BJ (cell line): ENCODE results near the gene AVEN. TPM values are rescaled to one million over a fixed set of nuclear protein-coding genes. Genes with fewer than 3 reads are reported as not detected.

Experiments
- CTCF ChIA-PET: fragments of 350-600 bp; formaldehyde crosslinking; extraction: SDS; loops from one replicate; lab custom pipeline; 2021; ENCODE audit warnings: antibody characterized with exemption, inconsistent platforms; lab: Yijun Ruan, JAX
- POLR2A ChIA-PET: fragments of 300-600 bp; sonication (Branson Sonifier 250); formaldehyde crosslinking; extraction: SDS; loops from one replicate; lab custom pipeline; 2021; ENCODE audit warnings: antibody characterized with exemption; lab: Charles Lee
- DNase-seq: peaks from one replicate; pipeline ENCODE4 v3.0.0-alpha.2; 2011; ENCODE audit warnings: low read depth
- H3K27me3 ChIP-seq: 2 replicates; pipeline ENCODE4 v1.6.0; 2011; ENCODE audit warnings: low read length; ENCODE audit not compliant: control insufficient read depth, insufficient read depth
- H3K36me3 ChIP-seq: 2 replicates; pipeline ENCODE4 v1.5.1; 2011; ENCODE audit warnings: low read length; ENCODE audit not compliant: control insufficient read depth, insufficient read depth
- H3K4me3 ChIP-seq: 2 replicates; pipeline ENCODE4 v1.5.1; 2011; ENCODE audit warnings: low read depth, mild to moderate bottlenecking, control low read depth, low read length
- CTCF ChIP-seq: IDR thresholded peaks from 2 replicates; pipeline ENCODE4 v1.5.1; 2011; ENCODE audit warnings: low read depth, mild to moderate bottlenecking, control low read depth, inconsistent platforms, low read length, moderate library complexity; ENCODE audit not compliant: insufficient read depth
- polyA plus RNA-seq: library from polyadenylated mRNA; depleted of rRNA; stranded (reverse); fragments of >200 nt; gene quantifications from 2 replicates; pipeline ENCODE4 v1.2.3, GENCODE V29; 2011

Gene AVEN
- polyA plus RNA-seq, 1 experiment = 17.6 TPM

GRCh38 chr15:34064438-34064837, 25.4 kb upstream of the AVEN start:
- CTCF ChIA-PET = interaction anchor here (0.7 to 7.5 kb wide), 5 partner anchors 12 to 523 kb away, joined by 3 to 61 read pairs (median 6); partner anchors contain the start of genes KATNBL1 and LPCAT4
- DNase-seq = no peak
- Histone ChIP-seq H3K4me3 (no peak overlapping the region), H3K27me3 (no peaks in the 10 kb centered on the region), H3K36me3 (no peaks in the 10 kb centered on the region)
- POLR2A ChIA-PET = no interaction called here
- TF ChIP-seq CTCF = no peak

- Histone ChIP-seq H3K36me3 (no peaks in the 10 kb centered on the region), H3K27me3 (no peaks in the 10 kb centered on the region), H3K4me3 (no peak overlapping the region)
- ChIA-PET CTCF (interaction anchor here (1.2 to 7.5 kb wide), 2 partner anchors 13 to 151 kb away, joined by 4 to 61 read pairs; partner anchors contain the start of gene KATNBL1), POLR2A (no interaction called here)
- TF ChIP-seq CTCF = no peak
- no peak for DNase-seq
Observed at GRCh38 chr15:34059946-34060345, 20.9 kb upstream of the AVEN start.

GRCh38 chr15:34059476-34059875, 20.5 kb upstream of the AVEN start:
- Histone ChIP-seq H3K4me3 (no peak overlapping the region), H3K27me3 (no peaks in the 10 kb centered on the region), H3K36me3 (no peaks in the 10 kb centered on the region)
- ChIA-PET CTCF (interaction anchor here (0.7 to 7.5 kb wide), 4 partner anchors 9 to 166 kb away, joined by 3 to 61 read pairs (median 4); partner anchors contain the start of gene KATNBL1), POLR2A (no interaction called here)
- TF ChIP-seq CTCF = no peak
- no peak for DNase-seq

GRCh38 chr15:34056911-34057310, 17.9 kb upstream of the AVEN start:
- no peaks in the 10 kb centered on the region for H3K36me3 ChIP-seq
- ChIA-PET POLR2A (no interaction called here), CTCF (interaction anchor here (1.0 to 1.6 kb wide), 3 partner anchors 53 to 311 kb away, joined by 3 to 6 read pairs (median 3); partner anchors contain the start of gene LPCAT4)
- H3K4me3 ChIP-seq = no peak overlapping the region
- DNase-seq = no peak
- TF ChIP-seq CTCF = no peak
- H3K27me3 ChIP-seq = no peaks in the 10 kb centered on the region

- ChIA-PET POLR2A (no interaction called here), CTCF (interaction anchor here (1.0 to 1.6 kb wide), 2 partner anchors 54 to 312 kb away, joined by 3 to 6 read pairs; partner anchors contain the start of gene LPCAT4)
- TF ChIP-seq CTCF = no peak
- no peaks in the 10 kb centered on the region for H3K27me3 ChIP-seq
- H3K36me3 ChIP-seq = no peaks in the 10 kb centered on the region
- H3K4me3 ChIP-seq = no peak overlapping the region
- peak; percentile 64 for DNase-seq
Observed at GRCh38 chr15:34055868-34056595, 17.0 kb upstream of the AVEN start.
